ENCODE measurements around the gene APOC3.
A peak's percentile ranks its signal among the peaks of the same experiment; 100 is the strongest.

Gene APOC3

DNA sequence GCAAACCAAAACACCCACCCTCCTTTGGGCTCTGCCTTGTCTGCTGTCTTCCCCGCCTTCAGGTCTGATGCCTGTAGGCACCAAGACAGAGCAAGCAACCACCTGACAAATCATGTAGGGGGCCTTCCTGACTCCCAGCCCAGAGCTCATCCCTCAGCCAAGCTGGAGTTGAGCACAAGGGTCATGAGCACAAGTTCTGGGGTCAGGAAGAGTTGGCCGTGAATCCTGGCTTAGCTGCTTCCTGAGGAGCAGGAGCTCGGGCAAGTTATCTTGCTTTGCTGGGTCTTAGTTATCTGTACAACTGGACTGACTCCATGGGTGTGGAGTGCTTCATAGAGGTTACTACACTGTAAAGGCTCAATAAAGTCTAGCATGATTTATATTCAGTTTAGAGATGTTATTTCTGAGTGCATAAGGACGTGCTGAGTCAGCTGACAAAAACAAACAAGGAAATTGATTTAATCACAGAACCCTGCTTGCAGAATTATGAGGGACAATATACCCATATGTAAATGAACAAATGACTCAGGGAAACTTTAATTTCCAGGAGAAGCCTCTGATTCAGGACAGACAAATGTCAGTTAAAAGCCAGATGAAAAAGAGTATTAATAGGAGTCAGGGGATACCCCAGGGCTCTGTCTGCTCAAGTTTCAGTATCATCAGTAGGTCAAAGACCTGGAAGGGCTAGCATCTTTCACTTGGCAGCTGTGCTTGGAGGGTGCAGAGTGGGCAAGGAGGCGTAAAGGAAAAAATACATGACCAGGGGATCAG, 22.7 kb downstream of the APOC3 start:
- no peak for DNase-seq

DNA sequence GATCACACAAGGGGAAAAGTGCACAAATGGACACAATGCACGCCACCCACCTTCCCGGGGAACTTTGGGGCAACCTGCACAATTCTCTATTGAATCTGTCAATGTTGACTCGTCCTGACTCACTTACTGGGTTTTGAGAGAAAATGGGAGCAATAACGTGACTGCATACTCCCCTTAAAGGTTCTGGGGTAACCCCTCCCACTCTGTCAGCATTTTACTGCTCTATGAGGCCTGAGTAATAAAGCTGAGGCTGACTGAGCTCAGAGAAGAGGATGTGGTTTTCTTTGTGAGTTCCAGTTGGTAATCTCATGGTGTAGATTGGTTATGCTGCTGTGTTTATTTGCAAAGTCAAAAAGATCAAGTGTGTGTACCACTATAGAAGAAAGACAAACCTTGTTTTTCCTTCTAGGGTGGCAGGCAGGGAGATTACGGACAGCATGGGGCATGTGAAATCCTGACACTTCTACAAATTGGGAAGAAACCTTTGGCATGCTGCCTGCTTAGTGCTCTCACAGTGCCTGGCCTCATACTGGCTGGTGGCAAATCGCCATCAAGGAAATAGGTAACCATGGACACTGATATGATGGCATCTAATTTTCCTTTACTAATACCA, 23.9 kb downstream of the APOC3 start:
- no peak for DNase-seq

DNA sequence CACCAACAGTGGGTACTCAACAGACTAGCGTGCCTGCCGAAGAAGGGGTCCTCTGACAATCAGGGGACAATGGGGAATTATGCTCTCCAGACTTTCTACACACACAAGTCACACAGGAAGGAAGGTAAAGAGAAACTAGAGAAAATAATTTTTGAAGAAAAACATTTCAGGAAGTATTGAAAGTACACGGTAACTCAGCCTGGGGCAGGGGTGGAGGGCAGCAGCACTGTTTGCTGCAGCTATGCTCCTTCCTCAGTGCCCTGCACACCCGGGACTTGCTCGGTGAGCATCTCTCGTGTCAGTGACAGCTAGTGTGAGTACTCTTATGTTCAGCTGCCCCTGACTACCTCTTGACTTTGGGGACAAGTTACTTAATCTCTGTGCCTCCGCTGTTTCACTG, 25.7 kb downstream of the APOC3 start:
- DNase-seq, result no peak

DNA sequence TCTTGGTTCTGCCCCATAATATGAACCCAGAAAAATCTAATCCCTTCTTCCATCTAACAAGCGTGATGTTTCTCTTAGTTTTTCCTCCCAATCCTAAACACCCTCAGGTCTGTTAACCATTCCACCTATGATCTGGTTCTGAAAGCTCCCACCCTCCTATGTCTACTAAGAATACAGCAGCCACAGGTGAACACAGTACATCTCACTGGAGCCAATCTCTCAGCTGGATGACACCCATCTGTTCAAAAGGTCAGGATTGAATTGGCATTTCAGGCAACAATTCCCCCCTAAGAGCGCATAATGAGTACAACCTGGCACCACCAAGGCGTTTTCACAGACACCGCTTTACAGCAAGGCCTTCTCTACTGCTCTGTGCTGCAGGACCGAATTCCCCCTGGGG, 26.7 kb downstream of the APOC3 start:
- no peak for DNase-seq

DNA sequence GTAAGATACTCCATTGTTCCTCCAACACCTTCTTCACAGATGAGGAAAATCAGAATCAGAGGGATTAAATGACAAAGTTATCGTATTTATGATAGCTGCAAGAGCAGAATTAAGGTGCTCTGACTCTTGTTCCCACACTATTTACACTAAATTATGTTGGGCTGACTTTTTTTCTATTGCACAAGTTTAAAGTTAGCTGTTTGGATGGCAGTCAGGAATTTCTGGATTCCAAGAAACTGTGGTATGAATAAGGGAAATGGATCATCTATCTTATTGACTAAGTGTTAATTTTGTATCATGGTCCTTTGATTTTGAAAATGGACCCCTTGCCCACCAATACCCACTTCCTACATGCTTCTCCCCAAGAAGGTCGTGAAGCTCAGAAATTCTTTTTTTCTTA, 27.6 kb downstream of the APOC3 start:
- DNase-seq, result no peak

DNA sequence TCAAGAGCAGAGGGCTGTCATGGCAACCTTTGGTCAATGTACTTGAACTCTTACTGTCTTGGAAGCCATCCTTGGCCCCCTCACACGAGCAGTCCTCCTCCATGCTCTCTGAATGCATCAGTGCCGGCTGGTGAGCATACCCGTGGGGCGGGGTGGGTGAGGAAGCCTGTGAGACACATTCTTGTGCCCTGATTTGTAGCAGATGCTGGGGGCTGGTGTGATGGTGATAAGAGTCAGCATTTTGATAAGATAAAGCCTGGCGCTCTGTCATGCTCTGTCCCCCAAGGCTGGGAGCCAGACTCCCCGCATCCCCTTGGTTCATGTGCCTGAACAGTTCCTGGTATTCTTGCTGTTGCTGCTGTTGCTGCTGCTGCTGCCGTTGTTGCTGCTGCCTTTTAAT, 28.2 kb downstream of the APOC3 start:
- DNase-seq, result no peak

DNA sequence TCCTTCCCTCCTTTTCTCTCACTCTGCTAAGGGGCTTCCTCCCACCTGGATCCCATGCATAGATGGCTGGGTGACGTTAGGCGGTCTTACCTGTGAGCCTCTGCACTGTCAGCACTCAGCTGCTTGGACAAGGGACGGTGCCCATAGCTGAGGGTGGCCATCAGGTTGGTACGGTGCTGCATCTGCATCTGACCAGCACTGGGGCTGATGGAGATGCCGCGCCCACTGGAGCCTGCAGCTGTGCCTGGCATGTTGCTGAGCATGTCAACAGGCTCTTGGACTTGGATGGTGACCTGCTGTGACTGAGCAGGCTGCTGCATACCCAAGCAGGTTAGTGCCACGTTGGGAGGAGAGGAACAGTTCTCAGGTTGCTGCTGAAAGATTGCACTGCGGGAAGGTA, 29.5 kb downstream of the APOC3 start:
- no peak for DNase-seq

DNA sequence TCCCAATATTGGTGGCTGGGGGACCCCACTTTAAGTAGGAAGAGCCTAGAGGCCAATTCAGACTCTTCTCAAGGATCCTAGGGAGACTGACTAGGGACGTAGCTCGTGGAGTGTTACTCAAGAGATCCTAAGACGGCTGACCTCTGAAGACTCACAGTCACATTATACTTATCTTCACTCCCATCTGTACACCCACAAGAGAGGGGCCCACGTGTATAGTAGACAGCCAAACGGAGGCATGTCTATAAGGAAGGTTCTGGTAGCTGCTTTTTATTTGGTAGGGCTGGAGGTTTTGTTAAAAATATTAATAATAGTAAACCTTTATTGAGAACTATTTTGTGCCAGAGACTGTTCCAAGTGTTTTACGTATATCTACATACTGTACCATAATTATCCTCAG, 30.6 kb downstream of the APOC3 start:
- DNase-seq, result no peak

DNA sequence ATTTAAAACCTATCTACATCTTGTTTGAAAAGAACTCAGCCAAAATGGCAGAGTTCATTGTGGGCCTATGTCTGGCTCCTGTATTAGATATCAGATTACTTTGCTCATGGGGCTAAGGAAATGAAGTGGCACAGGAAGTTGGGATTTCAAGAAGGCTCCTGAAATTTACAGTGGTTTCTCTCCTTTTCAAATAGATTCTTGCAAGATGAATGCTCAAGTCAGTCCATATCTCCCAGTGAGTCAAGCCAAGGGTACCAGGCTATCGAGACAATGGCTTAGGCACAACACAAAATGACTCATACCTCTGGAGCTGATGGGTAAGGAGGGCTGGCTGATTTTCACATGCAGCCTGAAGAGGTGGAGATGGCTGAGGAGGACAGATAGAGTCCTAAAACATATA, 31.8 kb downstream of the APOC3 start:
- no peak for DNase-seq

DNA sequence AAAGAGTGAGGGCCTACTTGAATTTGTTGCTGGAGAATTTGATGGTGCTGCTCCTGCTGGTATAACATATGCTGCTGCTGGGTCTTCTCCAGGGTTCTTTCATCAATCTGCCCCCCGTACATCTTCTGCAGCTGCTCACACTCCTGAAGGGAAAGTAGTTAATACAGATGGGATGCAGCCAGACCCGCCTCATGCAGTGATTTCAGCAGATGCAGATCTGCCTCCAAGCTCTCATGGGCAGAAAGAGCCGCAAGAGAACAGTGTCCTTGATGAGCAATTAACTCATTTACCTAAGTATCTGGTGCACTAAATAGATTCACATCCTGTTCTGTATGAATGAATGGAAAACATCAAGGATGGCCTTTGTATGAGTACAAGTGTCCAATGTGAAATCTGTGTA, 32.5 kb downstream of the APOC3 start:
- DNase-seq, result peak; percentile 5

DNA sequence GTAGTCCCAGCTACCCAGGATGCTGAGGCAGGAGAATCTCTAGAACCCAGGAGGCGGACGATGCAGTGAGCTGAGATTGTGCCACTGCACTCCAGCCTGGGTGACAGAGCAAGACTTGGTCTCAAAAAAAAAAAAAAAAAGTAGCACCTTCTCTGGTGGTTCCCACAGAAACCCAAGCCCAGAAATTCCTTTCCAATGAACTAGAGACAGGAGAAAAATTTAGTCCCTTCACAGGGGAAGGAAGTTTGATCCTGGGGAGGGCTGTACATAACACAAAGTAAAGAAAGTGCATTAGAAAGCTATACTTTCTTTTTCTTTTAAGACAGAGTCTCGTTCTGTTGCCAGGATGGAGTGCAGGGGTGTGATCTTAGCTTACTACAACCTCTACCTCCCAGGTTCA, 33.2 kb downstream of the APOC3 start:
- no peak for DNase-seq

DNA sequence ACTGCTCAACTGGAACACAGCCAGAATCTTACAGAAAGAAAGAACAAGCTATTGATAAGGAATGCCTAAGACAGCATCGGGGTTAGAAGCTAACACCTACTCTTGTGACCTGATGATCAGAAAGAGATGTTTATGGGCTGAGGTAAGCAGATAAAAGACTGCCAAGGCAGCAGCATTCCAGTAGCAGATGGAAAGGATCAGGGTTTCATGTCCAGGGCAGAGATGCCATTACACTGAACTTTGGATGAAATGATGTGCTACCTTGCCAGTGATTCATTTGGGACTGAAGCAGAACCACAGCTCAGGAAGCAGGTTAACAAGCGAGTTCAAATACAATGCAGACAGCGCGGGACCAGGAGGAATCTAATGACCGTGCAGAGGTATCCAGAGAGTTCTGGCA, 34.8 kb downstream of the APOC3 start:
- DNase-seq, result no peak

DNA sequence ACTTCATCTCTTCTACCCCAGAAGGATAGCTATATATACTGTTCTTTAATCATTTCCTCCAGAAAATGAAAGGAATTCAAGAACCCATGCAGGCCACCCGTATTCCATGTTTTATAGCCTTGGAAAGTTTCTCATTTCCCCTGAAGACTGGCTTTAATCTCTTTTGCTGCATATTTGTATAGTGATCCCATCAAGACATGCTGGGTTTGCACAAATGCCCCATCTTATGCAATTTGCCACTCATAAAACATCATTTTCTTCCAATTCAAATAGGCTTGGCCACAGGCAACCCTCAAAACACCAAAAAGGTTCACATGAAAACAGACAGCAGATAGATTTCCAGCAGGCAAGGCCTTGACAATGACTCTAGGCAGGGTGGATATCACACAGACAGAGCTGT, 36.0 kb downstream of the APOC3 start:
- DNase-seq, result no peak

DNA sequence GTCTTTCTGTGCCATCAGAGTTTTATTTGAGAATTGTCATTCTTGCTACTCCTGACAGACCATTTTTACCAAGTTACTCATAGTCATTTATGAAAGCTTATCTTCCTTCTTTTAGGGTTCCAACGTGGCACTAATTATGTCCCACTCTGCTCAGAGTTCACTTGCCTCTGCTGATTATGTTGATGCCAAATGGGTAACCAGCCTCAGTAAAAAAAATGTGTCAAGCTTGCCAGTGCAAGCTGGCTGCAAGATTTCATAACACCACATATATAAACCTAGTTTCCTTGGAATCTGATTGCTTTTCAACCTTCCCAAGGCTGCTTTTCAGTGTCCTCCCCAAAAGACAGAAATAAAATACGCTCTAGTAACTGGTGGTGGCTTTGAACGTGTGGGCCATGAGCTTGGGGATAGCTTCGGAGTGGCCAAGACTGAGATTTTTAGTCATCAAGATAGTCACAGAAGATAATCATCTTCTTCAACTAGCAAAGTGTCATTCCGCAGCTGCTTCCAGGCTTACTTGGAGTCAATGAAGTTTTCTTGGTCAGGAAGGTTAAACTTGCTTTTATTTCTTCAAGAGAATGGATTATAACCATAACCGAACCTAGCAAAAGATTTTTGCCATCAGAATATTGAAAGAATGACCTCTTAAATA, 37.2 kb downstream of the APOC3 start:
- no peak for DNase-seq

DNA sequence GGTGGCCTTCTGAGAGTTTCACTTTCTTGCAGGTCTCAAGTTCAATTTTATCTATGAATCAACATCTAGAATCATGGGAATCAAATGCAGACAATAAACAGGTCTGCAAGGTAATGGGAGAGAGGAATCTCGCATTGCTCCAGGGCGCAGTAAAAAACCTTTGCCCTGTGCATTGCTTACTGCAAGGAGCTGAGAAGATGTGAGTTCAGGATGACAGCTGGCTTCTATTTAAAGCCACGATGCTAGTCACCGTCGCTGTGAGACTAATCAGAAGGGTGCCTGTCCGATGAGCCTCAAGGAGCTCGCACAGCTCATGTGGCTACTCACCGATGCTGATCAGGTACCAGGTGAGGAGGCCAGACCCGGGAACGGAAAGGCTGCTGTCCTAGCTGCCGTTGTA, 37.9 kb downstream of the APOC3 start:
- DNase-seq, result no peak

DNA sequence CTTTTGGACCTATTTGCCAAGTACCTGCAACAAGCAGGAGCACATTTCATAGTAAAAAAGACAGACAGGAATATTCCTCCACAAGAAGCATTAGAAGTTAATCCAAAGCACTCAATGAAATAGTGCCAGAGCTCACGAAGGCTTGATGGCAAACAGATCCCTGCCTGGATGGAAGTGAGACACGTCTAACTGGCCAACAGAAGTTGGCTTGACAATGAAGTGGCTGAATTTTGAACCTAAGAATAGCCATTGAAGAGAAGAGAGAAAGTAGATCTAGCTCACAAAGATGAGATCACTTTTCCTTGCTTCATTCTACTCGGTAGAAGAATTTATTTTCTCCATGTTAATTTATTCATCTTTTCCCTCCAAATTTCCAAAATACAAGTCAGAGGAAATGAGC, 38.4 kb downstream of the APOC3 start:
- DNase-seq, result no peak

DNA sequence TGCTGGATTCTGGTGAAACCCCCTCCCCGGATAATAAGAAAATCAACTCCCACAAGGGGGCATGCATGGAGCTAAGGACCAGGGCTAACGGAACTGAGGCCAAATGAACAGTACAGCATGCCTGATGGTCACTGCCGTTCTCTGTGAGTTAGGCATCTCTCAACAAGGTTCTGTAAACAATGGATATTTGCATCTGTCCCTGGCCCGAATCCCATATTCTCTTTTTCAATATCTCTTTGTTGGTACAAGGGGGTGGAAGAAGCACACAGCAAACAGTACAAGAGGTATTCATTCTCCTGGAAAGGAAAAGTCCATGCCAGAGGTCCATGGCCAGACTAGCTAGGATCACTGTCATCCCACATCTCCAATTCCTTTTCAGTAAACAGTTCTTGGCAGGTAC, 39.9 kb downstream of the APOC3 start:
- no peak for DNase-seq

DNA sequence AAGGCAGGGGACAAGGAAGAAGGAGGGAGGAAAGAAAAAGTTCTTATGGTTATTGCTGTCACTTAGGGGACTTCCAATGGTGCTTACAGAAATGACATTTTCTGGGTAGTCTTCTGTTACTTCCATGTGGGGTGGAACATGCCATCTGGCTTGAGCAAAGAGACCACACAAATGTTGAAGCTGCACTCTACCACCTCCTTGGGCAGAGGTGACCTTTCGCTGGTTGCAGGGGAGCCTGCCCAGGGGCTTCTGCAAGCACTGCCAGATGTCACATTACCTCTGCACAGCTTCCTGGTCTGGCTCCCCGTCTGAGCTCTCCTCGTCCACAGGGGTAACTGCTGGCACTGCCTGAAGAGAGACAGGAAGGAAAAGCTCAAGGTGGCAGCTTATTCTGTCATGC, 40.3 kb downstream of the APOC3 start:
- no peak for DNase-seq

DNA sequence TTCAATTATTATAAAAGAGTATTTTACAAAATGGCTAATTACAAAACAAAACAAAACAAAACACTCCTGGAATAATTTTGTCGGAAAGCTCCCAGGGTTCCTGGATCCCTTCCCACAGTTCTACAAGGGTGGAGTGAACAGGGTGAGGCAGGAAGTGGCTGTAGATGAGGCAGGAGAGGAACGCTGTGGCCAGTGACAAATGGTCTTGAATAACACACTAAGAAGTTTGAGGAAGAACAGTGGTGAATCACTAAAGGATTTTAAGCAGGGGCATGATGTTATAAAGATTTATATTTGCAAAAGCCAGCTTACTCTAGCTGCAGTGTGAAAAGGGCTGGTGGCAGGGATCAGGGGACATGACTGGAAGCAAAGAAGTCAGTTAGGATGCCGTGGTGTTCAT, 41.5 kb downstream of the APOC3 start:
- no peak for DNase-seq

DNA sequence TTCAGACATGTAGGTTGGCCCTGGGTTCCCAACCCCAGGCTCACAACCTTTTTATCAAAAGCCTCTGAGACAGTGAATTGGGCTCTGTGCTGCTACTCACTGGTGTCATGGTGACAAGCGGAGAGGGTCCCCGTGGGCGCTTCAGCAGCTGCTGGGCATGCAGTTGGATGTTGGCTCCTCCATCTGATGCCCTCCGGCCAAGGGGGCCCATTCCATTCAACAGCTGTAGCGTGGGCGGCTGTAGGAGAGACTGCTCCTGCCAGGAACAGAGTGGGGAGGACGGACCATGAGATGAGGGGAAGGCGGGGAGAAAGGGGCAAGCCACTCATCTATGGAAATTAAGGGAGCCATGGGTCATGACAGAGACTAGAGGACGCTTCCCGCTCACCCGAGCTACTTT, 43.7 kb downstream of the APOC3 start:
- no peak for DNase-seq

DNA sequence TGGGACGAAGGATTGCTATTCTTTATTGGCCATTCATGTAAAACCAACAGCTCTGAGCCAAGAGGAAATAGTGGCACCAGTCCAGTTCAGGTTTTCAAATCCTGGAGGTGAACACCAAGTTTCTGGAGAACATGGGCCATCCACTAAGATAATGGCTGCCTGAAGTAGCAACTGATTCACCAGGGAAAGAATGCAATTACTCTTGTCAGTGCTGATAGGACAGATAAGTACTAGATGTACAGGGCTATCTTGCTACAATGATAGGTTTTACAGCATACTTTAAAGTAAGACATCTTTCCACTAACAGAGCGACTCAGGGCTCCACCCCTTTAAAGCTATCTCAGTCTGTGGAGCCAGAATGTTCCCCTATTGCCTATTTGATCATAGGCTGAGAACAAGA, 44.5 kb downstream of the APOC3 start:
- no peak for DNase-seq

DNA sequence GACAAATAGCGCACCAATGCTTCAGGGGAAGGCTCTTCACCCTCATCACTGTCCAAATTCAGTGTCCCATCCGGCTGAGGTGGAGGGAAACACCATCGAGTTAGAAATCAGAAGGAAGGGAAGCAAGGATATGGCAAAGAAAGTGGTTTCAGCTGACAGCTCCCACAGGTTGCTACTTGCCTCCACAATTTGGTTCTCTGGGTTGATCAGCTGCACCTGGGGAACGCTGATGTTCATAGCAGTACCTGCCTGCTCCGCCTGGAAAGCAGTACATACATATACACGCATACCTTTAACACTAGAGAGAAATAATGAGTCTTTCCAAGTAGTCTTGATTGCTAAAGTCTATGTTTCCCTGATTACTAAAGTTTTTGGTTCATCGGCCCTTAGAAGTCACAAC, 45.5 kb downstream of the APOC3 start:
- no peak for DNase-seq

DNA sequence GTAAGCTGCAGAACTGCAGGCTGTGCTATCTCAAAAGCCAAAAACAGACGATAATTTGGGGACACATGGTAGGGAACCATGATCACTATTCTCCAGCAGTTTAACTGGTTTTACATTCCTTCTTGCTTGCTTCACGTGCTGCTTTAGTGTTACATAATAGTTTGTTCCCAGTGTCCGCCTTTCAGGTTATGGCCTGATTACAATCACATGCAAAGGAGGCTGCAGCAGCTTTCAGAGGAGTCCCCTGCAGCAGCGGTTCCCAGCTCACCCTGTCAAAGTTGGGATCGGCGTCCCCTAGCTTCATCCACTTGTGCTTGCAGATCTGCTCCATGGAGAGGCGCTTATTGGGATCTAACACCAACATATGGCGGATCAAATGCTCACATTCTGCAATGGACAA, 46.9 kb downstream of the APOC3 start:
- no peak for DNase-seq

DNA sequence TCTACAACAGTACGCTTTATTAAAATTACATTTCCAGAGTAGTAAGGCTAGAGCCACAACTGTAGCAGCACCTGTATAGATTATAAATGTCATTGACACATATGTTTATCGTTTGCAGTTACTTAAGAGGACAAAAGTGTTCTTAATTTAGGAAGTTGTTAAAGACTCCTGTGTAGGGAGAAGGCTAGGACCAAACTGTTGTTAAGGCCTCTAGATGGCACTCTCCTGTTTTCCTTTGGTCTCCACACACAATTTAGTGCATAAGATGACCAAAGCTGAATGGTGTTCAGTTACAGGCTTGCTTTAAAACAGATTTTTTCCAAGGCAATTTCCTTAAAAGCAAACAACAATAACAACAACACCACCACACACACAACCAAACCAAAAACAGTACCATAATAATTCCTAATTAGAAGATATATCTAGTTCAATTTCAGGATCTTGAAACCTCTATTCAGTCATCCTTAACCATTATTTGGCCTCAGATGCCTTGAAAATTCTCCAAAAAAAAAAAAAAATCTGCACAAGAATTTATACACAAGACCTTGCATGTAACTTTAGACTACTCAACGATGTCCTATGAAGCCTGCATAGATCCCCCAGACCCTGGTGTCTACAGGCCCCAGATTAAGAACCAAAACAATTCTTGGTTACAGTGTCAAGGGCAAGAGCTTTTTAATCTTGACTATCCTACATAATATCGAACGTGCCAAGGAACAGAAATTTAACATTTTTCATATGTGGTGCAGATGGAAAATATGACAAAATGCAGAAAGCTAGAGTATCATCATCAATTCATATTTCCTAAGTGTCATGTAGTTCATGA, 50.3 kb downstream of the APOC3 start:
- DNase-seq, result peak; percentile 26

All from NCI-H446 treated with DMSO at 0.1 percent for 48 hours (cell line).